ENCODE data around the gene LHFPL6.

DNA sequence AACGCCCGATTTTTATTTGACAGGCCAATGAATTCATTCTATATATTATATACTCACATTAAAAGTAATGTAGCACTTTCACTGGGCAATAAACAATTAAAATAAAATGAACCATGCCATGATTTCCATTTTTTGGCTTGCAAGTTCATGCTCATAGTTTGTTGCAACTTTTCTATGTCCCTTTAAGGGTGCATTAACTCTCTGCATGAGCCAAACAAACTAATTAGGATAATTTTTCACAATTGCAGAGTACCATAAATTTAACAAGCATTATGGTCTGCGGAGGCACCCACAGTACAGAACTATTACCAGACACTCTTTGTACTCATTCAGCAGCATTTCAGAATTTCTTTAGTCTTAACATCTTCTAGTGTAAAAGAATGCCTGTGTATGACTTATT lies 1.4 kb downstream of the LHFPL6 start:
- TF ChIP-seq POLR2AphosphoS5 (IDR thresholded peaks at IDR 0.05), result no peak
- TF ChIP-seq, protein P1, sequence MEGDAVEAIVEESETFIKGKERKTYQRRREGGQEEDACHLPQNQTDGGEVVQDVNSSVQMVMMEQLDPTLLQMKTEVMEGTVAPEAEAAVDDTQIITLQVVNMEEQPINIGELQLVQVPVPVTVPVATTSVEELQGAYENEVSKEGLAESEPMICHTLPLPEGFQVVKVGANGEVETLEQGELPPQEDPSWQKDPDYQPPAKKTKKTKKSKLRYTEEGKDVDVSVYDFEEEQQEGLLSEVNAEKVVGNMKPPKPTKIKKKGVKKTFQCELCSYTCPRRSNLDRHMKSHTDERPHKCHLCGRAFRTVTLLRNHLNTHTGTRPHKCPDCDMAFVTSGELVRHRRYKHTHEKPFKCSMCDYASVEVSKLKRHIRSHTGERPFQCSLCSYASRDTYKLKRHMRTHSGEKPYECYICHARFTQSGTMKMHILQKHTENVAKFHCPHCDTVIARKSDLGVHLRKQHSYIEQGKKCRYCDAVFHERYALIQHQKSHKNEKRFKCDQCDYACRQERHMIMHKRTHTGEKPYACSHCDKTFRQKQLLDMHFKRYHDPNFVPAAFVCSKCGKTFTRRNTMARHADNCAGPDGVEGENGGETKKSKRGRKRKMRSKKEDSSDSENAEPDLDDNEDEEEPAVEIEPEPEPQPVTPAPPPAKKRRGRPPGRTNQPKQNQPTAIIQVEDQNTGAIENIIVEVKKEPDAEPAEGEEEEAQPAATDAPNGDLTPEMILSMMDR (IDR thresholded peaks at IDR 0.05), result no peak
- TF ChIP-seq POLR2A (IDR thresholded peaks at IDR 0.05), result no peak

All from prostate gland (tissue), 2 donors.